HepG2 (cell line): ENCODE data around the gene POU6F2. TPM values are rescaled to one million over a fixed set of nuclear protein-coding genes. Genes with fewer than 3 reads are reported as not detected.
A peak's percentile ranks its signal among the peaks of the same experiment; 100 is the strongest.

Source experiments
- ATAC-seq: fragments of 200-7000 bp; cut with Tn5 transposase; 3 replicates; pipeline ENCODE4 v1.9.1; 2020; ENCODE audit warnings: mild to moderate bottlenecking, moderate library complexity
- BruUV-seq: library from RNA; stranded (reverse); fragments of 400-500 nt; replicated peaks from 2 replicates; lab custom pipeline; 2021; lab: Mats Ljungman, UMichigan
- CTCF ChIA-PET: fragments of 300-600 bp; formaldehyde crosslinking; extraction: SDS; loops from one replicate; lab custom pipeline; 2021; ENCODE audit warnings: low total read pairs, inconsistent platforms, low intra/inter-chr PET ratio; lab: Yijun Ruan, JAX
- POLR2A ChIA-PET: fragments of 350-600 bp; sonication (Branson Sonifier 250); formaldehyde crosslinking; loops from one replicate; lab custom pipeline; 2020; ENCODE audit warnings: antibody characterized with exemption, inconsistent platforms; lab: Yijun Ruan, JAX
- DNase-seq: peaks from one replicate; pipeline ENCODE4 v3.0.0-alpha.2; 2015; ENCODE audit warnings: low spot score
- FAIRE-seq: peaks from 3 replicates; lab custom pipeline; 2011; peaks lifted over from hg19 to GRCh38; lab: Jason Lieb, UNC
- H2AFZ ChIP-seq: one replicate; pipeline ENCODE4 v1.6.1; 2011; ENCODE audit warnings: low read length, inconsistent platforms
- H3K27ac ChIP-seq: fragments of 300-600 bp; 3 replicates; pipeline ENCODE4 v1.8.0; 2011; ENCODE audit warnings: mixed run types, mild to moderate bottlenecking, mixed read lengths, low read length, inconsistent platforms; ENCODE audit not compliant: insufficient read depth; ENCODE audit errors: extremely low read length
- H3K27me3 ChIP-seq, 2 experiments: fragments of 200-600 bp in 1 of 2; 2 replicates in 1 of 2; 3 replicates in 1 of 2; pipeline versions ENCODE4 v1.6.0 to v1.8.0; 2011; ENCODE audit warnings: low read length in 2 of 2, mild to moderate bottlenecking in 2 of 2, moderate library complexity in 2 of 2, inconsistent platforms in 1 of 2; ENCODE audit not compliant: insufficient read depth in 2 of 2, control insufficient read depth in 1 of 2
- H3K36me3 ChIP-seq, 2 experiments: fragments of 200-600 bp in 1 of 2; replicated peaks in 1 of 2; 2 replicates in 1 of 2; 3 replicates in 1 of 2; pipeline versions ENCODE4 v1.5.1 to v1.8.0; 2011; ENCODE audit warnings: low read length in 2 of 2, inconsistent platforms in 1 of 2; ENCODE audit not compliant: insufficient read depth in 2 of 2, control insufficient read depth in 1 of 2
- H3K4me1 ChIP-seq: 2 replicates; pipeline ENCODE4 v1.5.1; 2012; ENCODE audit warnings: low read length, inconsistent platforms; ENCODE audit not compliant: insufficient read depth
- H3K4me2 ChIP-seq: 2 replicates; pipeline ENCODE4 v1.6.0; 2011; ENCODE audit warnings: low read depth, low read length, inconsistent platforms
- H3K4me3 ChIP-seq, 3 experiments: fragments of 200-600 bp in 1 of 3; sonication (generic), shearing (Covaris generic) in 1 of 3; replicated peaks in 1 of 3; 2 replicates each; pipeline ENCODE4 v1.5.1; 2011 to 2016; ENCODE audit warnings: low read length in 3 of 3, inconsistent platforms in 2 of 3, low read depth in 2 of 3, mild to moderate bottlenecking in 2 of 3, control low read depth in 1 of 3, mixed read lengths in 1 of 3; ENCODE audit not compliant: insufficient read depth in 1 of 3
- H3K79me2 ChIP-seq: one replicate; pipeline ENCODE4 v1.6.1; 2011; ENCODE audit warnings: low read length, inconsistent platforms; ENCODE audit not compliant: insufficient read depth
- H3K9ac ChIP-seq: 2 replicates; pipeline ENCODE4 v1.6.0; 2011; ENCODE audit warnings: mild to moderate bottlenecking, low read depth, low read length, inconsistent platforms; ENCODE audit not compliant: insufficient read depth
- H3K9me3 ChIP-seq: 2 replicates; pipeline ENCODE4 v1.5.1; 2012; ENCODE audit warnings: mild to moderate bottlenecking, low read length
- H4K20me1 ChIP-seq: 2 replicates; pipeline ENCODE4 v1.6.0; 2011; ENCODE audit warnings: inconsistent platforms, mild to moderate bottlenecking, low read length, moderate library complexity; ENCODE audit not compliant: insufficient read depth
- ZNF646 ChIP-seq: sonication (generic); formaldehyde crosslinking; IDR thresholded peaks from 2 replicates; pipeline ENCODE4 v1.9.0; 2021; ENCODE audit warnings: mild to moderate bottlenecking, missing genetic modification reagents
- WGBS: methylation state at CpG from one replicate; pipeline ENCODE4 v1.1.6; 2017; ENCODE audit warnings: low lambda C conversion rate; 5-methylcytosine and 5-hydroxymethylcytosine counted together
- in situ Hi-C: cut with HindIII; loops from 2 replicates; pipeline ENCODE4 v1.10.0; 2017; ENCODE audit warnings: low pct_unique_long_range_greater_than_20kb; ENCODE audit not compliant: extremely low pct_ligation_motif_present
- intact Hi-C: fragments of 100-400 bp; cut with micrococcal nuclease; formaldehyde crosslinking; loops from one replicate; pipeline ENCODE4 v1.10.0; 2022; ENCODE audit not compliant: unreplicated experiment
- polyA plus RNA-seq, 8 experiments: library from polyadenylated mRNA; depleted of rRNA in 3 of 8; stranded (reverse) in 7 of 8; unstranded in 1 of 8; fragments of >200 nt; fragmentation: Illumina TruSeq in 4 of 8; extraction: Trizol in 4 of 8; gene quantifications; 2 replicates each; pipeline versions ENCODE4 v1.2.1 to v1.2.3, GENCODE V29; 2011 to 2016; ENCODE audit warnings: low read depth in 4 of 8, missing spikeins in 1 of 8, mixed read lengths in 1 of 8; ENCODE audit not compliant: insufficient read depth in 1 of 8
- total RNA-seq, 5 experiments: library from RNA; depleted of rRNA; stranded (reverse); fragments of >200 nt; fragmentation: Illumina TruSeq; extraction: Trizol; gene quantifications; 2 replicates each; pipeline ENCODE4 v1.2.3, GENCODE V29; 2016; ENCODE audit warnings: low read depth in 1 of 5
- TF ChIP-seq, protein P1 (sequence below): sonication (generic); formaldehyde crosslinking; conservative IDR thresholded peaks from 2 replicates; pipeline ENCODE4 v1.8.1; 2023; ENCODE audit warnings: missing genetic modification reagents
- TF ChIP-seq, protein P2 (sequence below): sonication (generic); formaldehyde crosslinking; IDR thresholded peaks from 2 replicates; pipeline ENCODE4 v1.5.0; 2020; ENCODE audit warnings: mild to moderate bottlenecking, missing genetic modification reagents
- TF ChIP-seq, protein P3 (sequence below): sonication (generic); formaldehyde crosslinking; IDR thresholded peaks from 2 replicates; pipeline ENCODE4 v1.4.0; 2020; ENCODE audit warnings: missing genetic modification reagents, borderline replicate concordance

POU6F2 gene
- total and polyA plus RNA-seq, 2 of the 13 experiments (the other 11 are each of a cell fraction or from before 2014, with no cell fraction given), result not detected

GRCh38 chr7:39372383-39372782 is 394.7 kb downstream of the POU6F2 start (continued):
- TF ChIP-seq, protein P1, sequence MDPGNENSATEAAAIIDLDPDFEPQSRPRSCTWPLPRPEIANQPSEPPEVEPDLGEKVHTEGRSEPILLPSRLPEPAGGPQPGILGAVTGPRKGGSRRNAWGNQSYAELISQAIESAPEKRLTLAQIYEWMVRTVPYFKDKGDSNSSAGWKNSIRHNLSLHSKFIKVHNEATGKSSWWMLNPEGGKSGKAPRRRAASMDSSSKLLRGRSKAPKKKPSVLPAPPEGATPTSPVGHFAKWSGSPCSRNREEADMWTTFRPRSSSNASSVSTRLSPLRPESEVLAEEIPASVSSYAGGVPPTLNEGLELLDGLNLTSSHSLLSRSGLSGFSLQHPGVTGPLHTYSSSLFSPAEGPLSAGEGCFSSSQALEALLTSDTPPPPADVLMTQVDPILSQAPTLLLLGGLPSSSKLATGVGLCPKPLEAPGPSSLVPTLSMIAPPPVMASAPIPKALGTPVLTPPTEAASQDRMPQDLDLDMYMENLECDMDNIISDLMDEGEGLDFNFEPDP (CRISPR knock-in tag), result no peak
- no peak for TF ChIP-seq ZNF646 (CRISPR knock-in tag)

GRCh38 chr7:39374436-39375040 is 396.8 kb downstream of the POU6F2 start:
- Histone ChIP-seq H3K36me3 (no peaks in the 10 kb centered on the region), H3K9me3 (no peaks in the 10 kb centered on the region), H3K4me1 (peaks cover 20% of the 10 kb centered on the region), H3K79me2 (no peaks in the 10 kb centered on the region), H3K4me2 (peak overlapping the region; percentile 69; the same call in 1 of the 2 replicates), H3K9ac (no peak overlapping the region), H3K4me3 (no peak overlapping the region), H2AFZ (no peak overlapping the region), H4K20me1 (no peaks in the 10 kb centered on the region), H3K27me3 (no peaks in the 10 kb centered on the region), H3K27ac (peak overlapping the region; percentile 35)
- ChIA-PET CTCF (no interaction called here), POLR2A (no interaction called here)
- intact Hi-C loops (no loop called here), in situ Hi-C loops (no loop called here)
- 63% methylated on average over 5 of the region's 5 CpGs for WGBS
- no TSS peak for BruUV-seq
- no peak for ATAC-seq
- no peak for FAIRE-seq
- no peak for DNase-seq
- TF ChIP-seq, protein P2, sequence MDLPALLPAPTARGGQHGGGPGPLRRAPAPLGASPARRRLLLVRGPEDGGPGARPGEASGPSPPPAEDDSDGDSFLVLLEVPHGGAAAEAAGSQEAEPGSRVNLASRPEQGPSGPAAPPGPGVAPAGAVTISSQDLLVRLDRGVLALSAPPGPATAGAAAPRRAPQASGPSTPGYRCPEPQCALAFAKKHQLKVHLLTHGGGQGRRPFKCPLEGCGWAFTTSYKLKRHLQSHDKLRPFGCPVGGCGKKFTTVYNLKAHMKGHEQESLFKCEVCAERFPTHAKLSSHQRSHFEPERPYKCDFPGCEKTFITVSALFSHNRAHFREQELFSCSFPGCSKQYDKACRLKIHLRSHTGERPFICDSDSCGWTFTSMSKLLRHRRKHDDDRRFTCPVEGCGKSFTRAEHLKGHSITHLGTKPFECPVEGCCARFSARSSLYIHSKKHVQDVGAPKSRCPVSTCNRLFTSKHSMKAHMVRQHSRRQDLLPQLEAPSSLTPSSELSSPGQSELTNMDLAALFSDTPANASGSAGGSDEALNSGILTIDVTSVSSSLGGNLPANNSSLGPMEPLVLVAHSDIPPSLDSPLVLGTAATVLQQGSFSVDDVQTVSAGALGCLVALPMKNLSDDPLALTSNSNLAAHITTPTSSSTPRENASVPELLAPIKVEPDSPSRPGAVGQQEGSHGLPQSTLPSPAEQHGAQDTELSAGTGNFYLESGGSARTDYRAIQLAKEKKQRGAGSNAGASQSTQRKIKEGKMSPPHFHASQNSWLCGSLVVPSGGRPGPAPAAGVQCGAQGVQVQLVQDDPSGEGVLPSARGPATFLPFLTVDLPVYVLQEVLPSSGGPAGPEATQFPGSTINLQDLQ, result no peak
- TF ChIP-seq, protein P3, sequence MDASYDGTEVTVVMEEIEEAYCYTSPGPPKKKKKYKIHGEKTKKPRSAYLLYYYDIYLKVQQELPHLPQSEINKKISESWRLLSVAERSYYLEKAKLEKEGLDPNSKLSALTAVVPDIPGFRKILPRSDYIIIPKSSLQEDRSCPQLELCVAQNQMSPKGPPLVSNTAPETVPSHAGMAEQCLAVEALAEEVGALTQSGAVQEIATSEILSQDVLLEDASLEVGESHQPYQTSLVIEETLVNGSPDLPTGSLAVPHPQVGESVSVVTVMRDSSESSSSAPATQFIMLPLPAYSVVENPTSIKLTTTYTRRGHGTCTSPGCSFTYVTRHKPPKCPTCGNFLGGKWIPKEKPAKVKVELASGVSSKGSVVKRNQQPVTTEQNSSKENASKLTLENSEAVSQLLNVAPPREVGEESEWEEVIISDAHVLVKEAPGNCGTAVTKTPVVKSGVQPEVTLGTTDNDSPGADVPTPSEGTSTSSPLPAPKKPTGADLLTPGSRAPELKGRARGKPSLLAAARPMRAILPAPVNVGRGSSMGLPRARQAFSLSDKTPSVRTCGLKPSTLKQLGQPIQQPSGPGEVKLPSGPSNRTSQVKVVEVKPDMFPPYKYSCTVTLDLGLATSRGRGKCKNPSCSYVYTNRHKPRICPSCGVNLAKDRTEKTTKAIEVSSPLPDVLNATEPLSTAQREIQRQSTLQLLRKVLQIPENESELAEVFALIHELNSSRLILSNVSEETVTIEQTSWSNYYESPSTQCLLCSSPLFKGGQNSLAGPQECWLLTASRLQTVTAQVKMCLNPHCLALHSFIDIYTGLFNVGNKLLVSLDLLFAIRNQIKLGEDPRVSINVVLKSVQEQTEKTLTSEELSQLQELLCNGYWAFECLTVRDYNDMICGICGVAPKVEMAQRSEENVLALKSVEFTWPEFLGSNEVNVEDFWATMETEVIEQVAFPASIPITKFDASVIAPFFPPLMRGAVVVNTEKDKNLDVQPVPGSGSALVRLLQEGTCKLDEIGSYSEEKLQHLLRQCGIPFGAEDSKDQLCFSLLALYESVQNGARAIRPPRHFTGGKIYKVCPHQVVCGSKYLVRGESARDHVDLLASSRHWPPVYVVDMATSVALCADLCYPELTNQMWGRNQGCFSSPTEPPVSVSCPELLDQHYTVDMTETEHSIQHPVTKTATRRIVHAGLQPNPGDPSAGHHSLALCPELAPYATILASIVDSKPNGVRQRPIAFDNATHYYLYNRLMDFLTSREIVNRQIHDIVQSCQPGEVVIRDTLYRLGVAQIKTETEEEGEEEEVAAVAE (CRISPR knock-in tag), result no peak
